ENCODE data around the gene ITPR2.

- TF ChIP-seq CTCF (conservative IDR thresholded peaks at IDR 0.05; ENCODE audit: low read depth, low read length) = no peak
- TF ChIP-seq EZH2 (IDR thresholded peaks at IDR 0.05; ENCODE audit: low read length, unreplicated experiment) = no peak
- no peak for TF ChIP-seq EZH2phosphoT487 (IDR thresholded peaks at IDR 0.05; ENCODE audit: borderline replicate concordance, low read length)
These were observed 4.5 kb downstream of the ITPR2 start for GRCh38 chr12:26828280-26829073.

Measured in PC-3 (cell line).